SK-N-SH treated with all-trans-retinoic acid at 6 μM for 48 hours (cell line): Measurements from ENCODE around the gene WNT3.

Source experiments
- ATAC-seq: fragments of 200-7000 bp; cut with Tn5 transposase; 3 replicates; pipeline ENCODE4 v1.9.1; 2020; ENCODE audit warnings: mild to moderate bottlenecking, moderate library complexity
- ARNTL ChIP-seq: fragments of 450-650 bp; formaldehyde crosslinking; IDR thresholded peaks from 2 replicates; pipeline ENCODE4 v1.5.0; 2020; ENCODE audit warnings: low read depth, mild to moderate bottlenecking, moderate library complexity, borderline replicate concordance
- BACH2 ChIP-seq: fragments of 250-450 bp; sonication (Bioruptor Pico); IDR thresholded peaks from 2 replicates; pipeline ENCODE4 v1.9.0; 2021; ENCODE audit warnings: mild to moderate bottlenecking, borderline replicate concordance
- CREB5 ChIP-seq: fragments of 250-450 bp; sonication (Bioruptor Pico); IDR thresholded peaks from 2 replicates; pipeline ENCODE4 v1.5.1; 2020; ENCODE audit warnings: low read depth, mild to moderate bottlenecking, moderate library complexity
- CSDC2 ChIP-seq: fragments of 250-450 bp; sonication (Bioruptor Pico); IDR thresholded peaks from 2 replicates; pipeline ENCODE4 v1.5.0; 2020; ENCODE audit warnings: mild to moderate bottlenecking, moderate library complexity
- CSRNP3 ChIP-seq: fragments of 250-450 bp; sonication (Bioruptor Pico); IDR thresholded peaks from 2 replicates; pipeline ENCODE4 v1.5.1; 2021; ENCODE audit warnings: mild to moderate bottlenecking, moderate library complexity
- ESRRG ChIP-seq: fragments of 250-450 bp; sonication (Bioruptor Pico); IDR thresholded peaks from 2 replicates; pipeline ENCODE4 v1.6.1; 2021; ENCODE audit warnings: mild to moderate bottlenecking
- GLIS3 ChIP-seq: fragments of 250-450 bp; sonication (Bioruptor Pico); IDR thresholded peaks from 2 replicates; pipeline ENCODE4 v1.5.0; 2020; ENCODE audit warnings: mild to moderate bottlenecking, moderate library complexity
- ISL1 ChIP-seq: fragments of 250-450 bp; sonication (Bioruptor Pico); IDR thresholded peaks from 2 replicates; pipeline ENCODE4 v2.1.2; 2022; ENCODE audit warnings: mild to moderate bottlenecking, moderate library complexity
- OSR1 ChIP-seq: fragments of 250-450 bp; sonication (Bioruptor Pico); IDR thresholded peaks from 2 replicates; pipeline ENCODE4 v1.8.0; 2022; ENCODE audit warnings: moderate library complexity, mild to moderate bottlenecking, inconsistent platforms
- PATZ1 ChIP-seq: fragments of 250-450 bp; sonication (Bioruptor Pico); IDR thresholded peaks from 2 replicates; pipeline ENCODE4 v1.8.0; 2020; ENCODE audit warnings: mild to moderate bottlenecking, moderate library complexity, borderline replicate concordance
- POU6F1 ChIP-seq: fragments of 250-450 bp; sonication (Bioruptor Pico); IDR thresholded peaks from 2 replicates; pipeline ENCODE4 v1.8.0; 2021; ENCODE audit warnings: low read depth, mild to moderate bottlenecking, moderate library complexity, borderline replicate concordance
- PPARA ChIP-seq: fragments of 250-450 bp; sonication (Bioruptor Pico); IDR thresholded peaks from 2 replicates; pipeline ENCODE4 v1.5.0; 2020; ENCODE audit warnings: mild to moderate bottlenecking, borderline replicate concordance
- RARB ChIP-seq: fragments of 250-450 bp; sonication (Bioruptor Pico); IDR thresholded peaks from 2 replicates; pipeline ENCODE4 v1.8.0; 2021; ENCODE audit warnings: mild to moderate bottlenecking, moderate library complexity
- SNAI2 ChIP-seq: fragments of 250-450 bp; sonication (Bioruptor Pico); IDR thresholded peaks from 2 replicates; pipeline ENCODE4 v1.5.0; 2020; ENCODE audit warnings: mild to moderate bottlenecking, moderate library complexity
- TCF4 ChIP-seq: fragments of 250-450 bp; sonication (Bioruptor Pico); IDR thresholded peaks from 2 replicates; pipeline ENCODE4 v1.8.0; 2021; ENCODE audit warnings: mild to moderate bottlenecking, moderate library complexity, borderline replicate concordance
- TOX ChIP-seq: fragments of 250-450 bp; sonication (Bioruptor Pico); IDR thresholded peaks from 2 replicates; pipeline ENCODE4 v1.8.0; 2021; ENCODE audit warnings: mild to moderate bottlenecking, moderate library complexity, borderline replicate concordance
- TSHZ2 ChIP-seq: fragments of 250-450 bp; sonication (Bioruptor Pico); IDR thresholded peaks from 2 replicates; pipeline ENCODE4 v1.5.0; 2020; ENCODE audit warnings: mild to moderate bottlenecking, moderate library complexity
- ZC3H10 ChIP-seq: fragments of 250-450 bp; sonication (Bioruptor Pico); IDR thresholded peaks from 2 replicates; pipeline ENCODE4 v1.5.1; 2021; ENCODE audit warnings: mild to moderate bottlenecking, moderate library complexity
- ZFP3 ChIP-seq: fragments of 250-450 bp; sonication (Bioruptor Pico); IDR thresholded peaks from 2 replicates; pipeline ENCODE4 v1.5.0; 2020; ENCODE audit warnings: mild to moderate bottlenecking, moderate library complexity
- ZFP30 ChIP-seq: fragments of 450-650 bp; formaldehyde crosslinking; IDR thresholded peaks from 2 replicates; pipeline ENCODE4 v1.5.0; 2022; ENCODE audit warnings: mild to moderate bottlenecking, moderate library complexity
- ZNF565 ChIP-seq: fragments of 450-650 bp; formaldehyde crosslinking; conservative IDR thresholded peaks from 2 replicates; pipeline ENCODE4 v1.5.0; 2020; ENCODE audit warnings: low read depth, mild to moderate bottlenecking, moderate library complexity
- ZNF70 ChIP-seq: fragments of 450-650 bp; formaldehyde crosslinking; IDR thresholded peaks from 2 replicates; pipeline ENCODE4 v1.5.0; 2020; ENCODE audit warnings: mild to moderate bottlenecking, moderate library complexity

The WNT3 gene

GRCh38 chr17:46826116-46826515 lies 7.6 kb upstream of the WNT3 start:
- no peak for ATAC-seq
- no peak for TF ChIP-seq ZFP30 (CRISPR knock-in tag)
- TF ChIP-seq CSDC2: no peak
- TF ChIP-seq ZFP3 (CRISPR knock-in tag): no peak
- TF ChIP-seq RARB: no peak
- TF ChIP-seq TCF4 (CRISPR knock-in tag): no peak
- TF ChIP-seq PPARA (CRISPR knock-in tag): no peak
- no peak for TF ChIP-seq ESRRG (CRISPR knock-in tag)
- no peak for TF ChIP-seq ZNF70
- TF ChIP-seq ISL1: no peak
- no peak for TF ChIP-seq TOX (CRISPR knock-in tag)
- no peak for TF ChIP-seq BACH2 (CRISPR knock-in tag)
- no peak for TF ChIP-seq ZNF565 (CRISPR knock-in tag)
- TF ChIP-seq GLIS3 (CRISPR knock-in tag): no peak
- TF ChIP-seq TSHZ2 (CRISPR knock-in tag): no peak
- no peak for TF ChIP-seq CSRNP3 (CRISPR knock-in tag)

- TF ChIP-seq ZNF565 (CRISPR knock-in tag) (no peak), PPARA (CRISPR knock-in tag) (no peak), PATZ1 (CRISPR knock-in tag) (no peak), CREB5 (CRISPR knock-in tag) (no peak), OSR1 (CRISPR knock-in tag) (no peak), SNAI2 (CRISPR knock-in tag) (no peak), ZC3H10 (CRISPR knock-in tag) (no peak), RARB (no peak), ARNTL (CRISPR knock-in tag) (no peak), ZNF70 (no peak), ZFP30 (CRISPR knock-in tag) (no peak), TCF4 (CRISPR knock-in tag) (no peak), ISL1 (no peak), TSHZ2 (CRISPR knock-in tag) (no peak), POU6F1 (no peak), ESRRG (CRISPR knock-in tag) (no peak)
- ATAC-seq: no peak
These were observed 5.2 kb upstream of the WNT3 start for GRCh38 chr17:46823657-46824056.
